HG03135 (cell line): ENCODE measurements around the gene ZNF41.
"Not testable (repeated sequence)": the region's sequence is repeated elsewhere in the genome, so short reads cannot be mapped to it uniquely, and the experiment has no call there.

Experiments used
- ATAC-seq: cut with Tn5 transposase; IDR thresholded peaks from one replicate; pipeline ENCODE4 v1.9.1; 2021; ENCODE audit warnings: mild to moderate bottlenecking, moderate library complexity; ENCODE audit not compliant: unreplicated experiment

The ZNF41 gene

GRCh38 chrX:47492133-47492532, 9.1 kb upstream of the ZNF41 start:
- ATAC-seq = not testable (repeated sequence)

GRCh38 chrX:47489507-47490275, 6.7 kb upstream of the ZNF41 start:
- ATAC-seq = no peak

- ATAC-seq = no peak
Observed at GRCh38 chrX:47484885-47485284, 1.9 kb upstream of the ZNF41 start.

GRCh38 chrX:47483306-47484268, 565 bp upstream of the ZNF41 start:
- ATAC-seq = no peak

GRCh38 chrX:47482065-47482511, 934 bp downstream of the ZNF41 start:
- peak; percentile 10 for ATAC-seq

- no peak for ATAC-seq
Observed at GRCh38 chrX:47481160-47481559, 1.9 kb downstream of the ZNF41 start.

- no peak for ATAC-seq
Observed at GRCh38 chrX:47480576-47480975, 2.4 kb downstream of the ZNF41 start.

GRCh38 chrX:47475476-47475875, 7.5 kb downstream of the ZNF41 start:
- ATAC-seq = no peak

GRCh38 chrX:47467106-47467505, 15.9 kb downstream of the ZNF41 start:
- ATAC-seq = no peak

GRCh38 chrX:47460561-47460960, 22.5 kb downstream of the ZNF41 start:
- no peak for ATAC-seq

- ATAC-seq = no peak
Observed at GRCh38 chrX:47458528-47458927, 24.5 kb downstream of the ZNF41 start.

GRCh38 chrX:47456080-47456479, 26.9 kb downstream of the ZNF41 start:
- ATAC-seq = no peak

- ATAC-seq = no peak
Observed at GRCh38 chrX:47452112-47452511, 30.9 kb downstream of the ZNF41 start.

GRCh38 chrX:47448165-47448806, 34.7 kb downstream of the ZNF41 start:
- ATAC-seq = no peak

- ATAC-seq = no peak
Observed at GRCh38 chrX:47447607-47448006, 35.4 kb downstream of the ZNF41 start.

GRCh38 chrX:47446971-47447370, 36.1 kb downstream of the ZNF41 start:
- ATAC-seq = no peak

GRCh38 chrX:47446431-47446830, 36.6 kb downstream of the ZNF41 start:
- no peak for ATAC-seq

- no peak for ATAC-seq
Observed at GRCh38 chrX:47430925-47431324, 52.1 kb downstream of the ZNF41 start.

GRCh38 chrX:47422444-47422843, 60.6 kb downstream of the ZNF41 start:
- ATAC-seq = no peak

GRCh38 chrX:47420962-47421361, 62.1 kb downstream of the ZNF41 start:
- ATAC-seq = no peak

- no peak for ATAC-seq
Observed at GRCh38 chrX:47420265-47420664, 62.8 kb downstream of the ZNF41 start.
